ENCODE measurements around the gene NAT9. TPM values are rescaled to one million over a fixed set of nuclear protein-coding genes. Genes with fewer than 3 reads are reported as not detected.

Gene NAT9
- total and polyA plus RNA-seq, 4 donors, result 27.1 to 47.4 (median 36.6) TPM

DNA sequence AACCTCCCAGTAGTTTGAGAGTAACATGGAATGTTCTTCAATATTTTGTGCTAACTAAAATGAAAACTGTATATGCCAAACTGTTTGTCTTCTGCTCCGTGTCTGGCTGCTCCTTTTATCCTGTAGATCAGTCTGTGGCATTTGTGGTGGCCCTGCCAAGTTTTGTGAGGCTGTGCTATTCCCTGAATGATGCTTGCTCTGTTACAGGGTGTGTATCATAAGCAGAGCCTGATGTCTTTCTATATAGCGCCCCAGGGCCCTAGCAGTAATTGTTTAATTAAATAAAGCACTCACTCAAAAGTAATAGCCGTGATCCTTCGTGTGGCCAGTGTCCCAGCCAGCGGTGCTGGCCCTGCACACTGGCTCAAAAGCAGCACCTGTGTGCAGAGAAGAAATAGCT lies 27.8 kb upstream of the NAT9 start:
- DNase-seq (no peak), ATAC-seq (ENCODE audit: insufficient read depth, low FRiP score) (no peak)
- Histone ChIP-seq H3K27ac (ENCODE audit: low read depth in 1 of 2, low read length in 1 of 2) (no peak overlapping the region), H3K36me3 (ENCODE audit: control insufficient read depth in 4 of 4, insufficient read depth in 4 of 4, low read length in 4 of 4) (peaks cover 0 to 28% (median 3%) of the 10 kb centered on the region in 4 donors), H3K4me3 (no peak overlapping the region), H3K27me3 (ENCODE audit: control insufficient read depth in 3 of 3, insufficient read depth in 3 of 3, low read length in 2 of 3) (no peaks in the 10 kb centered on the region), H3K4me1 (ENCODE audit: control insufficient read depth in 5 of 5, insufficient read depth in 5 of 5, low read length in 5 of 5) (peaks cover 0 to 10% (median 6%) of the 10 kb centered on the region in 5 donors), H3K9me3 (ENCODE audit: control insufficient read depth in 4 of 4, insufficient read depth in 3 of 4, low read length in 3 of 4) (no peaks in the 10 kb centered on the region), H3K9ac (ENCODE audit: insufficient read depth in 1 of 2, low read length in 2 of 2) (no peak overlapping the region)
- 86 to 92% methylated on average over 5 of the region's 5 CpGs for WGBS, 2 donors
- TF ChIP-seq, protein P1, sequence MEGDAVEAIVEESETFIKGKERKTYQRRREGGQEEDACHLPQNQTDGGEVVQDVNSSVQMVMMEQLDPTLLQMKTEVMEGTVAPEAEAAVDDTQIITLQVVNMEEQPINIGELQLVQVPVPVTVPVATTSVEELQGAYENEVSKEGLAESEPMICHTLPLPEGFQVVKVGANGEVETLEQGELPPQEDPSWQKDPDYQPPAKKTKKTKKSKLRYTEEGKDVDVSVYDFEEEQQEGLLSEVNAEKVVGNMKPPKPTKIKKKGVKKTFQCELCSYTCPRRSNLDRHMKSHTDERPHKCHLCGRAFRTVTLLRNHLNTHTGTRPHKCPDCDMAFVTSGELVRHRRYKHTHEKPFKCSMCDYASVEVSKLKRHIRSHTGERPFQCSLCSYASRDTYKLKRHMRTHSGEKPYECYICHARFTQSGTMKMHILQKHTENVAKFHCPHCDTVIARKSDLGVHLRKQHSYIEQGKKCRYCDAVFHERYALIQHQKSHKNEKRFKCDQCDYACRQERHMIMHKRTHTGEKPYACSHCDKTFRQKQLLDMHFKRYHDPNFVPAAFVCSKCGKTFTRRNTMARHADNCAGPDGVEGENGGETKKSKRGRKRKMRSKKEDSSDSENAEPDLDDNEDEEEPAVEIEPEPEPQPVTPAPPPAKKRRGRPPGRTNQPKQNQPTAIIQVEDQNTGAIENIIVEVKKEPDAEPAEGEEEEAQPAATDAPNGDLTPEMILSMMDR (IDR thresholded peaks at IDR 0.05; ENCODE audit: control extremely low read depth, extremely low read depth), result no peak

DNA sequence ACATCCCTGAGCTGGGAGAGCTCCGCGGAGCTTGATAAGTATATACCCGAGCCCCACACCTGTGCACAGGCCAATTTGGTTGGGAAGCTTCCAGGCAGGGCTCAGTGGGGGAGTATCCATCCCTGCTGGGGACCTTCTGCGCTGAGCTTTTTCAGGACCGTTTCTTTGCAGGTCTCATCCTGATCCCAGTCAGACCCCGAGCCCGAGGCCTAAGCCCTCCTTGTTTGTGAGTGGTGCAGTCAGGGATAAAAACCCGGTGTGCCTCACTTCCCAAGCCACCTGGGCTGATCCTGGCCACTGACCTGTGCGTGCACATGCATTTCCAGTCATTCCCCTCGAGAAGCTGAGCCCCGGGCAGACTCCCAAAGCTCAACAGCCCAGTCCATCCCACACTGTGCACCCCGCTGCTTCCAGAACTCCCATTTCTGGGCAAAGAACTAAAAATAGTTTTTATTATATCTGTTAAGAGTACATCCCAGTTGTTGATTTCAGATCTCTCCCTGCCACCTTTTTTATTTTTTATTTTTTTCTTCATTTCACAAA lies 27.3 kb upstream of the NAT9 start:
- ATAC-seq (ENCODE audit: insufficient read depth, low FRiP score), result no peak
- Histone ChIP-seq H3K36me3 (ENCODE audit: control insufficient read depth in 4 of 4, insufficient read depth in 4 of 4, low read length in 4 of 4) (peaks cover 0 to 29% (median 3%) of the 10 kb centered on the region in 4 donors), H3K27me3 (ENCODE audit: control insufficient read depth in 3 of 3, insufficient read depth in 3 of 3, low read length in 2 of 3) (no peaks in the 10 kb centered on the region)

DNA sequence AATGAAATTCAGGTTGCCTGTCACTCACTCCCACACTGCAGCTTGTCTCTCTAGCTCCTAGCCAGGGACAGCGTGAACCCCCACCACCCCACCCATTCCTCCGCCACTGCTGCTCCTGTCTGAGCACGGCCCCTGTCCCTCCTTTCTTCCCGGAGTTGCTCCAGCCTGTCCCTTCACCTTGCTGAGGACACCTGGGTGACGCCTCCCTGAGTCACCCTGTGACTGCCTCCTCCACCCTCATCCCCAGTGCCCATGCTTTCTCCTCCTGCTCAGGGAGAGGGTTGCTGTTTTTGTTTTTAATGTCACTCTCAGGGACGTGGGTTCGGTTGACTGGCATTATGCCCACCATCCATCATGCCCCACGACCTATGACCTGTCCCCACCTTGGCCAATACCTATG lies 25.8 kb upstream of the NAT9 start:
- TF ChIP-seq, protein P1 (IDR thresholded peaks at IDR 0.05; ENCODE audit: control extremely low read depth, extremely low read depth), result no peak
- H3K4me3 ChIP-seq, result no peak overlapping the region
- 90 to 94% methylated on average over 8 of the region's 8 CpGs for WGBS, 2 donors
- peaks cover 0 to 32% (median 3%) of the 10 kb centered on the region in 4 donors for H3K36me3 ChIP-seq (ENCODE audit: control insufficient read depth in 4 of 4, insufficient read depth in 4 of 4, low read length in 4 of 4)
- H3K27me3 ChIP-seq (ENCODE audit: control insufficient read depth in 3 of 3, insufficient read depth in 3 of 3, low read length in 2 of 3), result no peaks in the 10 kb centered on the region
- H3K9ac ChIP-seq (ENCODE audit: insufficient read depth in 1 of 2, low read length in 2 of 2), result no peak overlapping the region
- H3K9me3 ChIP-seq (ENCODE audit: control insufficient read depth in 4 of 4, insufficient read depth in 3 of 4, low read length in 3 of 4), result no peaks in the 10 kb centered on the region
- no peak overlapping the region for H3K27ac ChIP-seq (ENCODE audit: low read depth in 1 of 2, low read length in 1 of 2)
- peaks cover 0 to 3% (median 0%) of the 10 kb centered on the region in 5 donors for H3K4me1 ChIP-seq (ENCODE audit: control insufficient read depth in 5 of 5, insufficient read depth in 5 of 5, low read length in 5 of 5)
- DNase-seq (no peak), ATAC-seq (ENCODE audit: insufficient read depth, low FRiP score) (no peak)

More for the DNA sequence above, 27.3 kb upstream of the NAT9 start:
- DNase-seq, result no peak
- Histone ChIP-seq H3K4me3 (no peak overlapping the region), H3K9me3 (ENCODE audit: control insufficient read depth in 4 of 4, insufficient read depth in 3 of 4, low read length in 3 of 4) (no peaks in the 10 kb centered on the region), H3K4me1 (ENCODE audit: control insufficient read depth in 5 of 5, insufficient read depth in 5 of 5, low read length in 5 of 5) (peaks cover 0 to 10% (median 6%) of the 10 kb centered on the region in 5 donors), H3K27ac (ENCODE audit: low read depth in 1 of 2, low read length in 1 of 2) (no peak overlapping the region), H3K9ac (ENCODE audit: insufficient read depth in 1 of 2, low read length in 2 of 2) (no peak overlapping the region)
- TF ChIP-seq, protein P1 (IDR thresholded peaks at IDR 0.05; ENCODE audit: control extremely low read depth, extremely low read depth), result no peak
- 93 to 95% methylated on average over 12 of the region's 12 CpGs for WGBS, 2 donors

DNA sequence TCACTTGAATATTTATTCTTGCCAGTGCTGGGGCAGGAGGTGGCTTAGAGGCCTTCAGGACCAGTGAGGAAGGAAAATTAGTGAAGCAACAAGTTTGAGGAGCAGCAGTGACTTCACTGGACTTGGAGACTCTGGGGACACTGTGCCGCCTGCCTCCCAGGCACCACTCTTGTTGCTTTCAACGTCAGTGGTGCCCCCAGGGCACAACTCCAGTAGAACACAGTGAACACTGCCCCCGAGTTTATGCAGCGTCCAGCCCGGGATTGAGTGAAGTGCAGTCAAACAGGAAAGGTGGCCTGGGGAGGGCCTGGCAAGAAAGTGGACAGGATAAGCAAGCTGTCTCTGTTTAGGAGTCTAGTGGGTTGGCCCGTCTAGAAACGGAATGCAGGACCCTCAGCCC lies 24.4 kb upstream of the NAT9 start:
- TF ChIP-seq, protein P1 (IDR thresholded peaks at IDR 0.05; ENCODE audit: control extremely low read depth, extremely low read depth), result no peak
- Histone ChIP-seq H3K4me3 (no peak overlapping the region), H3K36me3 (ENCODE audit: control insufficient read depth in 4 of 4, insufficient read depth in 4 of 4, low read length in 4 of 4) (peaks cover 2 to 44% (median 5%) of the 10 kb centered on the region in 4 donors), H3K9ac (ENCODE audit: insufficient read depth in 1 of 2, low read length in 2 of 2) (no peak overlapping the region), H3K27ac (ENCODE audit: low read depth in 1 of 2, low read length in 1 of 2) (no peak overlapping the region), H3K4me1 (ENCODE audit: control insufficient read depth in 5 of 5, insufficient read depth in 5 of 5, low read length in 5 of 5) (peaks cover 0 to 3% (median 0%) of the 10 kb centered on the region in 5 donors), H3K9me3 (ENCODE audit: control insufficient read depth in 4 of 4, insufficient read depth in 3 of 4, low read length in 3 of 4) (no peaks in the 10 kb centered on the region), H3K27me3 (ENCODE audit: control insufficient read depth in 3 of 3, insufficient read depth in 3 of 3, low read length in 2 of 3) (no peaks in the 10 kb centered on the region)
- no peak for ATAC-seq (ENCODE audit: insufficient read depth, low FRiP score)
- WGBS, 2 donors, result 85 to 89% methylated on average over 7 of the region's 7 CpGs
- DNase-seq, result no peak
